ENCODE measurements around the gene PFKFB2. TPM values are rescaled to one million over a fixed set of nuclear protein-coding genes. Genes with fewer than 3 reads are reported as not detected.

Gene PFKFB2
- polyA plus RNA-seq, 1 donor from 2014 or later, result 9.8 TPM

DNA sequence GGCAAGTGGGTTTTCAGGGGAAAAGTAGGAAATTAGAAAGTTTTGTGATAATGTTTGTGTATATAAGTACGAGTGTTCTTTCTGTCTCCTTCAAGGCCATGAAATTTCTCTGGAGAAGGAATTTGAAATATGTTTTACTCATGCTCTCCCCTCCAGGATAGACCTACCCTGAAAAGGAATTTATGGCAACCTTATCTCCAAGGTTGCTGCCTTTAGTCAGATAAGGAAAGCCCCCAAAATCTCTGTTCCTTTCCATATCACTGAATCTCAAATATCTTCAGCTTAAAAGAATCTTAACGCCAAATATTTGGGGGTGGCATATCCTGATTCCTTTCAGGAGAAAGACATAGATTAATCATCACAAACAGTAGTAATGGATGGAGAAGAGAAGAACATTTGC, 35.1 kb downstream of the PFKFB2 start:
- H3K9ac ChIP-seq (ENCODE audit: low read length), result no peak overlapping the region
- H3K27ac ChIP-seq (ENCODE audit: low read length), result no peak overlapping the region
- no peaks in the 10 kb centered on the region for H4K20me1 ChIP-seq (ENCODE audit: insufficient read depth)
- H3K4me3 ChIP-seq (ENCODE audit: low read length), result no peak overlapping the region
- H3K9me2 ChIP-seq (ENCODE audit: insufficient read depth, low read length), result no peaks in the 10 kb centered on the region
- H3K9me3 ChIP-seq (ENCODE audit: low read length), result no peaks in the 10 kb centered on the region
- no peaks in the 10 kb centered on the region for H3F3A ChIP-seq (ENCODE audit: insufficient read depth, low read length, poor library complexity, severe bottlenecking)
- H3K79me2 ChIP-seq (replicated peaks; ENCODE audit: insufficient read depth, low read length), result no peaks in the 10 kb centered on the region
- no peak overlapping the region for H2AFZ ChIP-seq (ENCODE audit: low read depth, low read length)
- H3K36me3 ChIP-seq (ENCODE audit: insufficient read depth, low read length), result no peaks in the 10 kb centered on the region
- TF ChIP-seq EZH2 (IDR thresholded peaks at IDR 0.05; ENCODE audit: borderline replicate concordance, insufficient read depth, low read length, poor library complexity, severe bottlenecking) (no peak), EP300 (conservative IDR thresholded peaks at IDR 0.05; ENCODE audit: poor library complexity, severe bottlenecking) (no peak), RAD21 (conservative IDR thresholded peaks at IDR 0.05) (no peak), SMC3 (conservative IDR thresholded peaks at IDR 0.05; ENCODE audit: poor library complexity) (no peak)
- no peaks in the 10 kb centered on the region for H3K27me3 ChIP-seq (ENCODE audit: insufficient read depth, low read depth, low read length)
- H3K4me2 ChIP-seq (ENCODE audit: low read length), result no peak overlapping the region

DNA sequence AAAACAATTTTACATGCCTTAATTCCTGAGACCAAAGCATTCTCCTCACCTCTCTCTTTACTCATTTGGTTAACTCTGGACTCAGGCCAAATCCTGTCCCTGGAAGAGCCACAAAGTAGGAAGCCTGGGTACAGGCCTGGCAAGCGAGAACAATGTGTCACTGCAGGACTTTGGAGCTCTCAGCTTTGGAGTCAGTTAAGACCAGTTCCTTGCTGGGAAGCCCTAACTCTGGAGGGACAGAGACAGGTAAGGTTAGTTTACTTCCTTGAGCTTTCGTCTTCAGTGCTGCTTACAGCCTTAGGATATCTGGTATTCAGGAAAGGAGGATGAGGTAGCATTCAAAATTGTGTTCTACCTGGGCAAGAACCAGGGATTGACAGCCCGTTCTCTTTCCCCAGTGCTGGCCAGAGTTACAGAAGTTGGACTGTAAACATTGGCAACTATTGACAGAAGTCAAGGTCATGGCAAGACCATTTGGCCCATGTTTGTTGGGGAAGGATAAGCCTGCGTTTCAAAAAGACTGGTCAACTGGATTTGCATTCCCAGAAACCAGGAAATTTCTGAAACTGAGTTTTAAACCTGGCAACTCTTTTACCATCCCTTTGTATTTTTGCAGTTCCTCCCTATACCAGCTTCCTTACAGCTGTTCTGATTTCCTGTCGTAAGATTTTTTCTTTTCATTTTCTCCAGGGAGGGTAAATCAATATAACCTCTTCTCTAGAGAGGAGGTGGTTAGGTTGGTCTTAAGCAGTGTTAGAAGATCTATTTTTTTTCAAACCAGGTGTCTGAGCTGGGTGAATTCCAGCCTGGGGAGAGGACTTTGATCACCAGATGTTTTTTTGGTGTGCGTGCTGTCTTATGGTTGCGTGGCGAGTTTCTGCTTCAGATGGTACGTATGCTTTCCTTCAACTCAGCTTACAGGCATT, 35.9 kb downstream of the PFKFB2 start, which contains the start of gene C4BPB:
C4BPB (plus strand) TSS at position 160 of the 926 bp plus-strand sequence; CDS start at position 832, 672 bp downstream.
- no peak within 1 kb of the TSS for H3K27ac ChIP-seq (ENCODE audit: low read length)
- TF ChIP-seq RAD21 (conservative IDR thresholded peaks at IDR 0.05) (no peak), MXI1 (conservative IDR thresholded peaks at IDR 0.05; ENCODE audit: poor library complexity, severe bottlenecking) (no peak), EP300 (conservative IDR thresholded peaks at IDR 0.05; ENCODE audit: poor library complexity, severe bottlenecking) (no peak), TAF1 (IDR thresholded peaks at IDR 0.05; ENCODE audit: low read depth) (no peak), SMC3 (conservative IDR thresholded peaks at IDR 0.05; ENCODE audit: poor library complexity) (no peak), POLR2AphosphoS5 (IDR thresholded peaks at IDR 0.05) (no peak), EZH2 (IDR thresholded peaks at IDR 0.05; ENCODE audit: borderline replicate concordance, insufficient read depth, low read length, poor library complexity, severe bottlenecking) (no peak)
- TF ChIP-seq, protein P1, sequence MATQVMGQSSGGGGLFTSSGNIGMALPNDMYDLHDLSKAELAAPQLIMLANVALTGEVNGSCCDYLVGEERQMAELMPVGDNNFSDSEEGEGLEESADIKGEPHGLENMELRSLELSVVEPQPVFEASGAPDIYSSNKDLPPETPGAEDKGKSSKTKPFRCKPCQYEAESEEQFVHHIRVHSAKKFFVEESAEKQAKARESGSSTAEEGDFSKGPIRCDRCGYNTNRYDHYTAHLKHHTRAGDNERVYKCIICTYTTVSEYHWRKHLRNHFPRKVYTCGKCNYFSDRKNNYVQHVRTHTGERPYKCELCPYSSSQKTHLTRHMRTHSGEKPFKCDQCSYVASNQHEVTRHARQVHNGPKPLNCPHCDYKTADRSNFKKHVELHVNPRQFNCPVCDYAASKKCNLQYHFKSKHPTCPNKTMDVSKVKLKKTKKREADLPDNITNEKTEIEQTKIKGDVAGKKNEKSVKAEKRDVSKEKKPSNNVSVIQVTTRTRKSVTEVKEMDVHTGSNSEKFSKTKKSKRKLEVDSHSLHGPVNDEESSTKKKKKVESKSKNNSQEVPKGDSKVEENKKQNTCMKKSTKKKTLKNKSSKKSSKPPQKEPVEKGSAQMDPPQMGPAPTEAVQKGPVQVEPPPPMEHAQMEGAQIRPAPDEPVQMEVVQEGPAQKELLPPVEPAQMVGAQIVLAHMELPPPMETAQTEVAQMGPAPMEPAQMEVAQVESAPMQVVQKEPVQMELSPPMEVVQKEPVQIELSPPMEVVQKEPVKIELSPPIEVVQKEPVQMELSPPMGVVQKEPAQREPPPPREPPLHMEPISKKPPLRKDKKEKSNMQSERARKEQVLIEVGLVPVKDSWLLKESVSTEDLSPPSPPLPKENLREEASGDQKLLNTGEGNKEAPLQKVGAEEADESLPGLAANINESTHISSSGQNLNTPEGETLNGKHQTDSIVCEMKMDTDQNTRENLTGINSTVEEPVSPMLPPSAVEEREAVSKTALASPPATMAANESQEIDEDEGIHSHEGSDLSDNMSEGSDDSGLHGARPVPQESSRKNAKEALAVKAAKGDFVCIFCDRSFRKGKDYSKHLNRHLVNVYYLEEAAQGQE (IDR thresholded peaks at IDR 0.05; ENCODE audit: borderline replicate concordance), result no peak
- TF ChIP-seq, protein P2, sequence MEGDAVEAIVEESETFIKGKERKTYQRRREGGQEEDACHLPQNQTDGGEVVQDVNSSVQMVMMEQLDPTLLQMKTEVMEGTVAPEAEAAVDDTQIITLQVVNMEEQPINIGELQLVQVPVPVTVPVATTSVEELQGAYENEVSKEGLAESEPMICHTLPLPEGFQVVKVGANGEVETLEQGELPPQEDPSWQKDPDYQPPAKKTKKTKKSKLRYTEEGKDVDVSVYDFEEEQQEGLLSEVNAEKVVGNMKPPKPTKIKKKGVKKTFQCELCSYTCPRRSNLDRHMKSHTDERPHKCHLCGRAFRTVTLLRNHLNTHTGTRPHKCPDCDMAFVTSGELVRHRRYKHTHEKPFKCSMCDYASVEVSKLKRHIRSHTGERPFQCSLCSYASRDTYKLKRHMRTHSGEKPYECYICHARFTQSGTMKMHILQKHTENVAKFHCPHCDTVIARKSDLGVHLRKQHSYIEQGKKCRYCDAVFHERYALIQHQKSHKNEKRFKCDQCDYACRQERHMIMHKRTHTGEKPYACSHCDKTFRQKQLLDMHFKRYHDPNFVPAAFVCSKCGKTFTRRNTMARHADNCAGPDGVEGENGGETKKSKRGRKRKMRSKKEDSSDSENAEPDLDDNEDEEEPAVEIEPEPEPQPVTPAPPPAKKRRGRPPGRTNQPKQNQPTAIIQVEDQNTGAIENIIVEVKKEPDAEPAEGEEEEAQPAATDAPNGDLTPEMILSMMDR (IDR thresholded peaks at IDR 0.05; ENCODE audit: poor library complexity, severe bottlenecking), result no peak
- H3K79me2 ChIP-seq (replicated peaks; ENCODE audit: insufficient read depth, low read length), result no peaks in the 10 kb centered on the region
- no peaks in the 10 kb centered on the region for H3F3A ChIP-seq (ENCODE audit: insufficient read depth, low read length, poor library complexity, severe bottlenecking)
- H3K36me3 ChIP-seq (ENCODE audit: insufficient read depth, low read length), result no peaks in the 10 kb centered on the region
- H3K4me3 ChIP-seq (ENCODE audit: low read length), result no peak within 1 kb of the TSS
- no peaks in the 10 kb centered on the region for H3K9me3 ChIP-seq (ENCODE audit: low read length)
- H3K9ac ChIP-seq (ENCODE audit: low read length), result no peak within 1 kb of the TSS
- no peak within 1 kb of the TSS for H2AFZ ChIP-seq (ENCODE audit: low read depth, low read length)
- no peak within 1 kb of the TSS for H3K4me2 ChIP-seq (ENCODE audit: low read length)
- no peaks in the 10 kb centered on the region for H3K9me2 ChIP-seq (ENCODE audit: insufficient read depth, low read length)
- H3K27me3 ChIP-seq (ENCODE audit: insufficient read depth, low read depth, low read length), result no peaks in the 10 kb centered on the region
- H4K20me1 ChIP-seq (ENCODE audit: insufficient read depth), result no peaks in the 10 kb centered on the region
